CD14-positive monocyte (primary cell): Measurements from ENCODE around the gene MARCHF3. TPM values are rescaled to one million over a fixed set of nuclear protein-coding genes. Genes with fewer than 3 reads are reported as not detected.
"Not testable (repeated sequence)": the region's sequence is repeated elsewhere in the genome, so short reads cannot be mapped to it uniquely, and the experiment has no call there.

Source experiments
- DNase-seq, 3 donors: peaks; one replicate each; pipeline ENCODE4 v3.0.0-alpha.2; 2011 to 2022
- H2AFZ ChIP-seq: 2 replicates; pipeline ENCODE4 v1.6.0; 2012; ENCODE audit warnings: mild to moderate bottlenecking, low read depth, low read length, inconsistent platforms; ENCODE audit not compliant: insufficient read depth, poor library complexity, severe bottlenecking
- H3K27ac ChIP-seq, 2 donors: 1 replicate in 1 of 2; 2 replicates in 1 of 2; pipeline ENCODE4 v1.5.1; 2012 to 2013; ENCODE audit warnings: low read length in 2 of 2, control low read depth in 1 of 2, inconsistent platforms in 1 of 2, low read depth in 1 of 2, mild to moderate bottlenecking in 1 of 2
- H3K27me3 ChIP-seq, 2 donors: one replicate each; pipeline versions ENCODE4 v1.6.0 to v1.6.1; 2011 to 2013; ENCODE audit warnings: low read length in 2 of 2; ENCODE audit not compliant: control insufficient read depth in 2 of 2, insufficient read depth in 2 of 2
- H3K36me3 ChIP-seq, 2 donors: replicated peaks in 1 of 2; 1 replicate in 1 of 2; 2 replicates in 1 of 2; pipeline versions ENCODE4 v1.5.1 to v1.6.1; 2012 to 2013; ENCODE audit warnings: low read length in 2 of 2, control low read depth in 1 of 2, inconsistent platforms in 1 of 2, mild to moderate bottlenecking in 1 of 2; ENCODE audit not compliant: insufficient read depth in 2 of 2, control insufficient read depth in 1 of 2
- H3K4me1 ChIP-seq, 2 donors: 1 replicate in 1 of 2; 2 replicates in 1 of 2; pipeline versions ENCODE4 v1.5.1 to v1.6.1; 2012 to 2013; ENCODE audit warnings: low read length in 2 of 2, control low read depth in 1 of 2, inconsistent platforms in 1 of 2, mild to moderate bottlenecking in 1 of 2, moderate library complexity in 1 of 2; ENCODE audit not compliant: insufficient read depth in 2 of 2, control insufficient read depth in 1 of 2
- H3K4me2 ChIP-seq: replicated peaks from 2 replicates; pipeline ENCODE3; 2012; ENCODE audit warnings: low read length, moderate library complexity, mild to moderate bottlenecking; ENCODE audit not compliant: poor library complexity, severe bottlenecking; ENCODE audit errors: extremely low read depth
- H3K4me3 ChIP-seq, 3 experiments: fragments of 200-600 bp in 1 of 3; sonication (generic) in 1 of 3; replicated peaks in 1 of 3; 1 replicate in 2 of 3; 2 replicates in 1 of 3; pipeline ENCODE4 v1.5.1; 2011 to 2013; ENCODE audit warnings: low read length in 3 of 3, mild to moderate bottlenecking in 3 of 3, control low read depth in 2 of 3, low read depth in 2 of 3, inconsistent platforms in 1 of 3, moderate library complexity in 1 of 3
- H3K79me2 ChIP-seq: 2 replicates; pipeline ENCODE4 v1.6.0; 2012; ENCODE audit warnings: mild to moderate bottlenecking, control low read depth, inconsistent platforms, low read length, moderate library complexity; ENCODE audit not compliant: insufficient read depth
- H3K9ac ChIP-seq: 2 replicates; pipeline ENCODE4 v1.6.0; 2017; ENCODE audit warnings: low read length, mild to moderate bottlenecking; ENCODE audit not compliant: insufficient read depth, poor library complexity, severe bottlenecking
- H3K9me3 ChIP-seq, 2 donors: replicated peaks in 1 of 2; 1 replicate in 1 of 2; 2 replicates in 1 of 2; pipeline versions ENCODE4 v1.5.1 to v1.6.1; 2012 to 2013; ENCODE audit warnings: low read length in 2 of 2, control low read depth in 1 of 2; ENCODE audit not compliant: control insufficient read depth in 1 of 2, insufficient read depth in 1 of 2
- H4K20me1 ChIP-seq: 2 replicates; pipeline ENCODE4 v1.6.0; 2012; ENCODE audit warnings: mild to moderate bottlenecking, low read length, control low read depth, moderate library complexity; ENCODE audit not compliant: insufficient read depth
- H3K27ac Mint-ChIP-seq, 7 donors: one replicate each; pipeline ENCODE4 v1.8.0; 2020; ENCODE audit warnings: mild to moderate bottlenecking in 7 of 7, mixed read lengths in 7 of 7, moderate library complexity in 6 of 7, inconsistent platforms in 2 of 7
- H3K27me3 Mint-ChIP-seq, 3 donors: one replicate each; pipeline ENCODE4 v1.8.0; 2021 to 2022; ENCODE audit warnings: low read depth in 3 of 3, mild to moderate bottlenecking in 3 of 3, mixed read lengths in 3 of 3, moderate library complexity in 3 of 3, inconsistent platforms in 1 of 3
- H3K36me3 Mint-ChIP-seq, 2 donors: one replicate each; pipeline ENCODE4 v1.8.0; 2020; ENCODE audit warnings: mixed read lengths in 2 of 2, inconsistent platforms in 1 of 2, mild to moderate bottlenecking in 1 of 2
- H3K4me1 Mint-ChIP-seq: one replicate; pipeline ENCODE4 v1.8.0; 2020; ENCODE audit warnings: mild to moderate bottlenecking, mixed read lengths
- H3K4me3 Mint-ChIP-seq, 2 donors: one replicate each; pipeline ENCODE4 v1.8.0; 2020; ENCODE audit warnings: mild to moderate bottlenecking in 2 of 2, mixed read lengths in 2 of 2, moderate library complexity in 1 of 2
- H3K9me3 Mint-ChIP-seq, 7 donors: one replicate each; pipeline ENCODE4 v1.8.0; 2020 to 2022; ENCODE audit warnings: mixed read lengths in 7 of 7, mild to moderate bottlenecking in 6 of 7, moderate library complexity in 6 of 7, inconsistent platforms in 2 of 7
- WGBS: methylation state at CpG from one replicate; pipeline ENCODE4 v1.1.5; 2013; ENCODE audit warnings: missing lambda C conversion rate; ENCODE audit not compliant: insufficient coverage; 5-methylcytosine and 5-hydroxymethylcytosine counted together
- intact Hi-C, 2 donors: fragments of 100-400 bp; cut with micrococcal nuclease; formaldehyde crosslinking; loops; one replicate each; pipeline versions ENCODE4 v1.15.0 to v1.15.1; 2023
- polyA plus RNA-seq, 3 donors: library from polyadenylated mRNA; depleted of rRNA in 1 of 3; unstranded in 2 of 3; stranded (reverse) in 1 of 3; fragments of 300-500 nt in 2 of 3; fragments of >200 nt in 1 of 3; fragmentation: Illumina TruSeq in 2 of 3; gene quantifications; 1 replicate in 2 of 3; 2 replicates in 1 of 3; pipeline ENCODE4 v1.2.3, GENCODE V29; 2012 to 2021
- TF ChIP-seq, protein P1 (sequence below): fragments of 200-600 bp; IDR thresholded peaks from one replicate; pipeline ENCODE4 v1.8.0; 2022; ENCODE audit warnings: antibody characterized with exemption, mild to moderate bottlenecking

MARCHF3 gene
- polyA plus RNA-seq, 3 donors = 0.88 to 1.6 (median 0.96) TPM

DNA sequence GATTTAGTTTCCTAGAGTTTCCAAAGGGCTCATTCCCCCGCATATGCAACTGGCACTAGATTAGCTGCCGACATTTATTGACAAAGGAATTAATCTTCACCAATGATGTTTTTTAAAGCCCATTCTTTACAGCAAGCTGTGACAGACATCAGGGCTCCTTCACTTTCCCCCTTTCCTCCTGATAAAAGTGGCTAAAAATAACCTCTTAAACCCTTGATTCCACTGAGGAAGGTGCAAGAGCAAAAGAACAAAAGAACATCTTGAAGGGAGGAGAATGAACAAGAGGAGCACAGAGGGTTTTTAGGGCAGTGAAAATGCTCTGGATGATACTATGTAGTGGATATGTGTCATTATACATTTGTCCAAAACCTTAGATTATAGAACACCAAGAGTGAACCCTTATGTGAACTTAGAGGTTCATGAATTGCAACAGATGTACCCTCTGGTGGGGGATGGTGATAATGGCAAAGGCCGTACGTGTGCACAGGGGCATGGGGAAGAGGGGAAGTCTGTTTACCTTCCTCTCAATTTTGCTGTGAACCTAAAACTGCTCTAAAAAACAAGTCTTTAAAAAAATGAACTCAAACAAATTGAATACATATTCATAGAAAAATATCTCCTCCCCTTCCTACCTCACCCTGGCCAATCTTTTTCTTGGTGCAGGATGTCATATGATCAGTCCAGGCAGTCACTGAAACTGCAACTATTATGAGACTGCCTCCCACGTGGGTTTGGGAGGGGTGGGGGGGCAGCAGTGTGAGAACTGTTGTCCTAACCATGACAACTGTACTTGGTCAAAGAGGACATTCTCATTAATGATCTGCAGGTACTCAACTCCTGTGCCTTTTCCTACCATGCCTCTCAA, 83.0 kb downstream of the MARCHF3 start:
- Mint-ChIP-seq H3K4me3 (no peak overlapping the region), H3K36me3 (no peaks in the 10 kb centered on the region), H3K27me3 (peaks cover 0 to 2% (median 0%) of the 10 kb centered on the region in 3 donors), H3K27ac (no peak overlapping the region), H3K4me1 (no peaks in the 10 kb centered on the region), H3K9me3 (no peaks in the 10 kb centered on the region)
- Histone ChIP-seq H4K20me1 (no peaks in the 10 kb centered on the region), H3K9ac (no peak overlapping the region), H3K27me3 (no peaks in the 10 kb centered on the region), H3K4me2 (no peak overlapping the region), H3K27ac (no peak overlapping the region), H3K36me3 (no peaks in the 10 kb centered on the region), H3K4me3 (no peak overlapping the region), H3K9me3 (no peaks in the 10 kb centered on the region), H3K4me1 (no peaks in the 10 kb centered on the region), H2AFZ (no peak overlapping the region), H3K79me2 (no peaks in the 10 kb centered on the region)
- intact Hi-C loops = no loop called here
- DNase-seq = no peak
- TF ChIP-seq, protein P1, sequence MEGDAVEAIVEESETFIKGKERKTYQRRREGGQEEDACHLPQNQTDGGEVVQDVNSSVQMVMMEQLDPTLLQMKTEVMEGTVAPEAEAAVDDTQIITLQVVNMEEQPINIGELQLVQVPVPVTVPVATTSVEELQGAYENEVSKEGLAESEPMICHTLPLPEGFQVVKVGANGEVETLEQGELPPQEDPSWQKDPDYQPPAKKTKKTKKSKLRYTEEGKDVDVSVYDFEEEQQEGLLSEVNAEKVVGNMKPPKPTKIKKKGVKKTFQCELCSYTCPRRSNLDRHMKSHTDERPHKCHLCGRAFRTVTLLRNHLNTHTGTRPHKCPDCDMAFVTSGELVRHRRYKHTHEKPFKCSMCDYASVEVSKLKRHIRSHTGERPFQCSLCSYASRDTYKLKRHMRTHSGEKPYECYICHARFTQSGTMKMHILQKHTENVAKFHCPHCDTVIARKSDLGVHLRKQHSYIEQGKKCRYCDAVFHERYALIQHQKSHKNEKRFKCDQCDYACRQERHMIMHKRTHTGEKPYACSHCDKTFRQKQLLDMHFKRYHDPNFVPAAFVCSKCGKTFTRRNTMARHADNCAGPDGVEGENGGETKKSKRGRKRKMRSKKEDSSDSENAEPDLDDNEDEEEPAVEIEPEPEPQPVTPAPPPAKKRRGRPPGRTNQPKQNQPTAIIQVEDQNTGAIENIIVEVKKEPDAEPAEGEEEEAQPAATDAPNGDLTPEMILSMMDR = no peak
- WGBS = 100% methylated on average over 2 of the region's 5 CpGs

- H3K4me3 ChIP-seq, H3K9me3 Mint-ChIP-seq, H3K4me3 Mint-ChIP-seq, H3K9ac ChIP-seq, H3K4me1 Mint-ChIP-seq, H3K36me3 ChIP-seq, H3K27me3 ChIP-seq, H3K79me2 ChIP-seq, H3K4me2 ChIP-seq, H3K27me3 Mint-ChIP-seq, H2AFZ ChIP-seq, H3K27ac ChIP-seq, H3K4me1 ChIP-seq, H3K9me3 ChIP-seq, H3K36me3 Mint-ChIP-seq, DNase-seq, H3K27ac Mint-ChIP-seq, H4K20me1 ChIP-seq, intact Hi-C loops: not testable (repeated sequence)
- WGBS = 100% methylated on average over 4 of the region's 4 CpGs
Observed at GRCh38 chr5:126942908-126943307, 87.5 kb downstream of the MARCHF3 start.
